22Rv1 (cell line): Measurements from ENCODE around the gene SUN3.
"Not testable (repeated sequence)": the region's sequence is repeated elsewhere in the genome, so short reads cannot be mapped to it uniquely, and the experiment has no call there.

Experiments
- H3K27ac ChIP-seq: fragments of 450-650 bp; 2 replicates; pipeline ENCODE4 v1.5.1; 2017
- CTCF ChIP-seq: fragments of 450-650 bp; IDR thresholded peaks from 2 replicates; pipeline ENCODE4 v1.5.1; 2017; ENCODE audit warnings: mild to moderate bottlenecking
- ZFX ChIP-seq: fragments of 450-650 bp; IDR thresholded peaks from 2 replicates; pipeline ENCODE4 v1.6.1; 2017; ENCODE audit warnings: antibody characterized with exemption, borderline replicate concordance

SUN3 gene

GRCh38 chr7:48009954-48010353, 19.0 kb downstream of the SUN3 start:
- TF ChIP-seq CTCF (no peak), ZFX (no peak)
- no peak overlapping the region for H3K27ac ChIP-seq

- no peak overlapping the region for H3K27ac ChIP-seq
- TF ChIP-seq ZFX (no peak), CTCF (no peak)
Observed at GRCh38 chr7:48009257-48009656, 19.6 kb downstream of the SUN3 start.

DNA sequence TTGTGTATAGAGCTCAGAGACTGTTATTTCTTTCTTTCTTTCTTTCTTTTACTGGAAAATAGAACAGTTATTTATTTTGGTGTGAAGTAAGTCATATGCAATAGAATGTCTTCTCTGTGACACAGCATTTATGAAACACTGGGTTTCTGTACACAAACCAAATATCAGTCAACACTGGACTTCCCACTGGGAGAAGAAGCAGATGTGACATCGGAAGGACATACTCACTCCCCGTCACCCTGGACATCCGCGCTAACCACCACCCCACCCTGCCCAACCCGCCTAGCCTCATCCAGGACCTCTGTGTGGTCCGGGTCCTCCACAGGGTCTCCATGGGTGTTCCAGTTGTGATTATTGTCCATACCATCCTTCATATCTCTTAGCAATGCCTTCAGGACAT, 22.0 kb downstream of the SUN3 start:
- TF ChIP-seq ZFX = no peak
- H3K27ac ChIP-seq = no peak overlapping the region

GRCh38 chr7:48004638-48005037, 24.3 kb downstream of the SUN3 start:
- no peak for TF ChIP-seq CTCF
- TF ChIP-seq ZFX = no peak
- H3K27ac ChIP-seq = no peak overlapping the region

DNA sequence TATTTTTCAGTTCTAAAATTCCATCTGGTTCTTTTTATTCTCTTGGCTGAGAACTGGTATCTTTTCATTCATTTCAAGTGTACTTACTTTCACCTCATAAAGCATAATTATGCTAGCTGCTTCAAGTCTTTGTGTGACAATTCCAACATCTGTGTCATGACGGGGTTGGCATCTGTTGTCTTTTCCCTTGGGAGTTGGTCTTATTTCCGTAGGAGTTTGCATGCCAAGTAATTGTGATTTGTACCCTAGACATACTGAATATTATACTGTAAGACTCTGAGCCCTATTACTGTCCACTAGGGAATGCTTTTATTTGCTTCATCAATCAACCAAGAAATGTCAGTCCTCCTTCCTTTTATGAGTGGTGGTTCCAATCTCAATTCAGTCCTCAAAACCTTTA, 24.9 kb downstream of the SUN3 start:
- no peak for TF ChIP-seq CTCF
- TF ChIP-seq ZFX = no peak
- no peak overlapping the region for H3K27ac ChIP-seq

GRCh38 chr7:48000164-48000563, 28.7 kb downstream of the SUN3 start:
- H3K27ac ChIP-seq = not testable (repeated sequence)

DNA sequence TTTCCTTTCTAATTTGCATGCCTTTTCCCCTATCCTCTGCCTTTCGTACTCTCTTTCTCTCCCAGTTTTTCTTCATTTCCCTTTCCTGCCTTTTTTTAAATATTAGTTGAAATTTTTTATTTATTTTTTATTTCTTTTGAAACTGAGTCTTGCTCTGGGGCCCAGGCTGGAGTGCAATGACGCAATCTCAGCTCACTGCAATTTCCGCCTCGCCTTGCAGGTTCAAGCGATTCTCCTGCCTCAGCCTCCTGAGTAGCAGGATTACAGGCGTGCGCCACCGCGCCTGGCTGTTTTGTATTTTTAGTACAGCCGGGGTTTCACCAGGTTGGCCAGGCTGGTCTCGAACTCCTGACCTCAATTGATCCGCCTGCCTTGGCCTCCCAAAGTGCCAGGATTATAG, 29.5 kb downstream of the SUN3 start:
- TF ChIP-seq ZFX (no peak), CTCF (no peak)
- no peak overlapping the region for H3K27ac ChIP-seq

DNA sequence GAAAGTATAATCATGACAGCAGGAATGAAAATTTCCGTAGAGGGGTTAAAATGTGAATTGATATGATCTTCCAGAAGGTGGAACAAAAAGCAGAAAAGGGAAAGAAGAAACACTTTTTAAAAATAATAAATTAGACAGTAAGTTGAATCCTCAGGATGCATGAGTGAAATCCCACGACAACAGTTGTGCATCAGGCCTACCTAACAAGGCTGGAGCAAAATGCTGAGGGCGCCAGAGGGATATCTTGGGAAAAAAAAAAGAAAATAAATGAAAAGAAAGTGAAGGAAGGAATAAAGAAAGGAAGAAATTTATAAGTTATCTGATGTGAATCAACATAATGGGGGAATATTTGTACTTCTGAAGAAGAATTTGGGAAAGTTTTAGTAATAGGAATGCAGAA, 36.5 kb downstream of the SUN3 start:
- no peak overlapping the region for H3K27ac ChIP-seq
- TF ChIP-seq ZFX (no peak), CTCF (no peak)
